ENCODE data around the gene SDK2.

DNA sequence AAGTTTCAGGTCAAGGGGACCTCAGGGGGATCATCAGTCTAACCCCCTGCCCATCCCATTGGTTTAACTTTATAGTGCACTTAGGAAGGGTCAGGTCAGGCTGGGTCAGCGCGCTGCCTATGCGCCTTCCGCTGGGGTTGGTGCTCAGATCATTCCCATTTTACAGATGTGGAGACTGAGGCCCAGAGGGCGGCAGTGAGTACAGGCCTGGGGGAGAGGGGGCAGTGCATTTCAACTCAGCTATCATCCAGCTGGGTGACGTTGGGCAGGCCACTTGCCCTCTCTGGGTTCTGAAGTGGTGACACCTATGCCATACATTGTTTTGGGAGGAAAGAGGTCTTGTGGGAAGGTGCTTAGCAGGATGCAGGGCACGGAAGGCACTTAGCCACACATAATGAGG is 204.6 kb downstream of the SDK2 start:
- TF ChIP-seq, protein P1, sequence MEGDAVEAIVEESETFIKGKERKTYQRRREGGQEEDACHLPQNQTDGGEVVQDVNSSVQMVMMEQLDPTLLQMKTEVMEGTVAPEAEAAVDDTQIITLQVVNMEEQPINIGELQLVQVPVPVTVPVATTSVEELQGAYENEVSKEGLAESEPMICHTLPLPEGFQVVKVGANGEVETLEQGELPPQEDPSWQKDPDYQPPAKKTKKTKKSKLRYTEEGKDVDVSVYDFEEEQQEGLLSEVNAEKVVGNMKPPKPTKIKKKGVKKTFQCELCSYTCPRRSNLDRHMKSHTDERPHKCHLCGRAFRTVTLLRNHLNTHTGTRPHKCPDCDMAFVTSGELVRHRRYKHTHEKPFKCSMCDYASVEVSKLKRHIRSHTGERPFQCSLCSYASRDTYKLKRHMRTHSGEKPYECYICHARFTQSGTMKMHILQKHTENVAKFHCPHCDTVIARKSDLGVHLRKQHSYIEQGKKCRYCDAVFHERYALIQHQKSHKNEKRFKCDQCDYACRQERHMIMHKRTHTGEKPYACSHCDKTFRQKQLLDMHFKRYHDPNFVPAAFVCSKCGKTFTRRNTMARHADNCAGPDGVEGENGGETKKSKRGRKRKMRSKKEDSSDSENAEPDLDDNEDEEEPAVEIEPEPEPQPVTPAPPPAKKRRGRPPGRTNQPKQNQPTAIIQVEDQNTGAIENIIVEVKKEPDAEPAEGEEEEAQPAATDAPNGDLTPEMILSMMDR (IDR thresholded peaks at IDR 0.05) = no peak
- TF ChIP-seq POLR2AphosphoS5 (IDR thresholded peaks at IDR 0.05) = no peak

Data from prostate gland (tissue), 2 donors.